ENCODE measurements around the gene PICK1.

DNA sequence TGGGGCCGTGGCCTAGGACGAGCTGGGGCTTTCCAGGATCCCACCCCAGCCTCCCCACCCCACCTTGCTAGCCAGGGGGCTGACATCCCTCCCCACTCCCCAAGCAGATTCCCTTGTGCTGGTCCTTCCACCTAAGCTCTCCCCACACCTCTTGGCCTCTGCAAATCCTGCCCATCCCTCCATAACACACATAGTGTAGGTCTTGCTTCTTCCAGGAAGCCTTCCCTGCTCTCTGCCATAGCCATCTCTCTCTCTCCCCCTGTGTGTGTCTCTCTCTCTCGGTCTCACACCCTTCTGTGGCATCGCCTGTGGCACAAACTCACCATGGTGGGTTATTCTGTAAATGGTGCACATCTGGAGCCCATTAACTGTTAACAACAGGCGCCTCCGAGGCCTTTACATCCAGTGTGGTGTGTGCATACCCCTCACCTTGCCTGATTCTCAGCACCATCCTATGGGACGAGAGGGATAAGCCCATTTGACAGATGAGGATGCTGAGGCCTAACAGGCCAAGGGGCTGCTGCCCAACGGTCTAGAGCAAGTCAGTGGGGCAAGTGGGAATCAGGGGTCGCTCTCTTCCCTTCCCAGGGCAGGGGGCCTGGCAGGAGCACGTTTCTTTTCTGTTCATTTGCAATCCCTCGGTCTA lies 22.2 kb upstream of the PICK1 start:
- TF ChIP-seq, protein P1, sequence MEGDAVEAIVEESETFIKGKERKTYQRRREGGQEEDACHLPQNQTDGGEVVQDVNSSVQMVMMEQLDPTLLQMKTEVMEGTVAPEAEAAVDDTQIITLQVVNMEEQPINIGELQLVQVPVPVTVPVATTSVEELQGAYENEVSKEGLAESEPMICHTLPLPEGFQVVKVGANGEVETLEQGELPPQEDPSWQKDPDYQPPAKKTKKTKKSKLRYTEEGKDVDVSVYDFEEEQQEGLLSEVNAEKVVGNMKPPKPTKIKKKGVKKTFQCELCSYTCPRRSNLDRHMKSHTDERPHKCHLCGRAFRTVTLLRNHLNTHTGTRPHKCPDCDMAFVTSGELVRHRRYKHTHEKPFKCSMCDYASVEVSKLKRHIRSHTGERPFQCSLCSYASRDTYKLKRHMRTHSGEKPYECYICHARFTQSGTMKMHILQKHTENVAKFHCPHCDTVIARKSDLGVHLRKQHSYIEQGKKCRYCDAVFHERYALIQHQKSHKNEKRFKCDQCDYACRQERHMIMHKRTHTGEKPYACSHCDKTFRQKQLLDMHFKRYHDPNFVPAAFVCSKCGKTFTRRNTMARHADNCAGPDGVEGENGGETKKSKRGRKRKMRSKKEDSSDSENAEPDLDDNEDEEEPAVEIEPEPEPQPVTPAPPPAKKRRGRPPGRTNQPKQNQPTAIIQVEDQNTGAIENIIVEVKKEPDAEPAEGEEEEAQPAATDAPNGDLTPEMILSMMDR (optimal IDR thresholded peaks at IDR 0.05 in 1 of 3, IDR thresholded peaks at IDR 0.05 in 1 of 3, conservative IDR thresholded peaks at IDR 0.05 in 1 of 3; ENCODE audit: extremely low read depth in 1 of 3, insufficient read depth in 2 of 3, low read length in 3 of 3): no peak
- no peak for TF ChIP-seq EZH2 (IDR thresholded peaks at IDR 0.05; ENCODE audit: low read length)

Measured in keratinocyte (primary cell).